Measurements from ENCODE around the gene ERGIC1. TPM values are rescaled to one million over a fixed set of nuclear protein-coding genes. Genes with fewer than 3 reads are reported as not detected.

ERGIC1 gene
- total and polyA plus RNA-seq, 2 of the 13 experiments (the other 11 are each of a cell fraction or from before 2014, with no cell fraction given) = 78.5 to 184 TPM

DNA sequence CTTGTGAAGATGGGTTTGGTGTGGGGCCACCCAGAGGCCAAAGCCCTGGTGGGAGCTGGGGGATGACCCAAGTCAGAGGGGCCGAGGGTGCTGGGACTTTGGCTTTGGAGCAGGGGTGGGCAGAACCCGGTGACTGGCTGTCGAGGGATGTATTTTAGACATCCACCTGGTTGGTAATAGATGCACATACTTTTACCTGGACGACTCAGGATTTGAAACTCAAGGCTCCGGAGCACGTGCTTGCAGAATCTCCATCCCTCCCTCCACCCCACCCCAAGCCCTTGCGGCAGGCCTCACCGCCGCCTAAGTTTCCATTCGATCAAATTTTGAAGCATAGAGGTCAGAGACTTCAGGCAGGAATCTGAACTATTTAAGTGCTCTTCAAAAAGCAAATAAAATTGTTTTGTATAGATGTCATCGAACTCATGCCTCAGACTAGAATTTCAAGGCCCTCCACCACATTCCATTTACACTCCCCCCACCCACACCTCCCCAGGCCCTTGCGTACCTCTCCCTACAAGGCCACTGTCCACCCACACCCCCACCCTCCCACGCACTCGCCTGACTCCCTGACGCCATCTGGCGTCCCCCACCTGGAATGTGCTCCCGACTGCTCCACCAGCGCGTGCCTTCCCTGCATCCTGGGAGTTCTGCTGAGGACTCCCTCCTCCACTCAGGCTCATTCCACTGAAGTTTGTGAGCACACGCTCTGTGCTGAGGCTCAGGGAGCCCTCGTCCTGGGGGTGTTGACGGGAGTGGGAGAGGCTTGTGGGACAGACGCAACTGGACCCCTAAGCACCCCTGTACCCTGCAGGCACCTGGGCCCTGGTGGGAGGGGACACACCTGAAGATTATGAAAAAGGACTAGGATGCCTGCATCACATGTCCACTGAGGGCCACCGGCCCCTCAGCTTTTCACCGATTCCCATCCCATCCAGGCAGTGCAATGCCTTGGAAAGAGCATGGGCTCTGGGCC, 68.7 kb downstream of the ERGIC1 start (continued):
- no peak for TF ChIP-seq KDM5A (IDR thresholded peaks at IDR 0.05; ENCODE audit: borderline replicate concordance, low read length)
- TF ChIP-seq, protein P1, sequence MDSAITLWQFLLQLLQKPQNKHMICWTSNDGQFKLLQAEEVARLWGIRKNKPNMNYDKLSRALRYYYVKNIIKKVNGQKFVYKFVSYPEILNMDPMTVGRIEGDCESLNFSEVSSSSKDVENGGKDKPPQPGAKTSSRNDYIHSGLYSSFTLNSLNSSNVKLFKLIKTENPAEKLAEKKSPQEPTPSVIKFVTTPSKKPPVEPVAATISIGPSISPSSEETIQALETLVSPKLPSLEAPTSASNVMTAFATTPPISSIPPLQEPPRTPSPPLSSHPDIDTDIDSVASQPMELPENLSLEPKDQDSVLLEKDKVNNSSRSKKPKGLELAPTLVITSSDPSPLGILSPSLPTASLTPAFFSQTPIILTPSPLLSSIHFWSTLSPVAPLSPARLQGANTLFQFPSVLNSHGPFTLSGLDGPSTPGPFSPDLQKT (CRISPR knock-in tag; IDR thresholded peaks at IDR 0.05; ENCODE audit: borderline replicate concordance) = no peak
- peak; percentile 57; the same call in 1 of the 2 replicates for TF ChIP-seq PITX1 (CRISPR knock-in tag; IDR thresholded peaks at IDR 0.05)
- no peak for TF ChIP-seq ZNF776 (CRISPR knock-in tag; IDR thresholded peaks at IDR 0.05)
- TF ChIP-seq ZNF431 (CRISPR knock-in tag; IDR thresholded peaks at IDR 0.05; ENCODE audit: borderline replicate concordance, low read depth) = peak; percentile 80; the same call in 1 of the 2 replicates
- TF ChIP-seq TBX3 (IDR thresholded peaks at IDR 0.05; ENCODE audit: borderline replicate concordance) = 0 out of 2 replicates have a peak, but pooled peaks have one; percentile 34
- no peak for TF ChIP-seq PAX8 (CRISPR knock-in tag; IDR thresholded peaks at IDR 0.05; ENCODE audit: borderline replicate concordance)
- TF ChIP-seq TCF7 (IDR thresholded peaks at IDR 0.05; ENCODE audit: low read depth) = no peak
- TF ChIP-seq PRMT3 (CRISPR knock-in tag; IDR thresholded peaks at IDR 0.05; ENCODE audit: borderline replicate concordance, low read depth) = no peak
- 0 out of 2 replicates have a peak, but pooled peaks have one; percentile 35 for TF ChIP-seq ZNF329 (CRISPR knock-in tag; IDR thresholded peaks at IDR 0.05; ENCODE audit: low read depth)
- 0 out of 2 replicates have a peak, but pooled peaks have one; percentile 26 for TF ChIP-seq SSRP1 (CRISPR knock-in tag; IDR thresholded peaks at IDR 0.05)
- no peak for TF ChIP-seq ESRRA (CRISPR knock-in tag; IDR thresholded peaks at IDR 0.05; ENCODE audit: low read depth)
- TF ChIP-seq, protein P2, sequence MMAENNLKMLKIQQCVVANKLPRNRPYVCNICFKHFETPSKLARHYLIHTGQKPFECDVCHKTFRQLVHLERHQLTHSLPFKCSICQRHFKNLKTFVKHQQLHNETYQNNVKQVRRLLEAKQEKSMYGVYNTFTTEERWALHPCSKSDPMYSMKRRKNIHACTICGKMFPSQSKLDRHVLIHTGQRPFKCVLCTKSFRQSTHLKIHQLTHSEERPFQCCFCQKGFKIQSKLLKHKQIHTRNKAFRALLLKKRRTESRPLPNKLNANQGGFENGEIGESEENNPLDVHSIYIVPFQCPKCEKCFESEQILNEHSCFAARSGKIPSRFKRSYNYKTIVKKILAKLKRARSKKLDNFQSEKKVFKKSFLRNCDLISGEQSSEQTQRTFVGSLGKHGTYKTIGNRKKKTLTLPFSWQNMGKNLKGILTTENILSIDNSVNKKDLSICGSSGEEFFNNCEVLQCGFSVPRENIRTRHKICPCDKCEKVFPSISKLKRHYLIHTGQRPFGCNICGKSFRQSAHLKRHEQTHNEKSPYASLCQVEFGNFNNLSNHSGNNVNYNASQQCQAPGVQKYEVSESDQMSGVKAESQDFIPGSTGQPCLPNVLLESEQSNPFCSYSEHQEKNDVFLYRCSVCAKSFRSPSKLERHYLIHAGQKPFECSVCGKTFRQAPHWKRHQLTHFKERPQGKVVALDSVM (CRISPR knock-in tag; IDR thresholded peaks at IDR 0.05) = 0 out of 2 replicates have a peak, but pooled peaks have one; percentile 58
- TF ChIP-seq HNF1A (IDR thresholded peaks at IDR 0.05; ENCODE audit: low read depth) = no peak
- no peak for TF ChIP-seq HNF1A (CRISPR knock-in tag; IDR thresholded peaks at IDR 0.05; ENCODE audit: borderline replicate concordance)
- TF ChIP-seq, protein P3, sequence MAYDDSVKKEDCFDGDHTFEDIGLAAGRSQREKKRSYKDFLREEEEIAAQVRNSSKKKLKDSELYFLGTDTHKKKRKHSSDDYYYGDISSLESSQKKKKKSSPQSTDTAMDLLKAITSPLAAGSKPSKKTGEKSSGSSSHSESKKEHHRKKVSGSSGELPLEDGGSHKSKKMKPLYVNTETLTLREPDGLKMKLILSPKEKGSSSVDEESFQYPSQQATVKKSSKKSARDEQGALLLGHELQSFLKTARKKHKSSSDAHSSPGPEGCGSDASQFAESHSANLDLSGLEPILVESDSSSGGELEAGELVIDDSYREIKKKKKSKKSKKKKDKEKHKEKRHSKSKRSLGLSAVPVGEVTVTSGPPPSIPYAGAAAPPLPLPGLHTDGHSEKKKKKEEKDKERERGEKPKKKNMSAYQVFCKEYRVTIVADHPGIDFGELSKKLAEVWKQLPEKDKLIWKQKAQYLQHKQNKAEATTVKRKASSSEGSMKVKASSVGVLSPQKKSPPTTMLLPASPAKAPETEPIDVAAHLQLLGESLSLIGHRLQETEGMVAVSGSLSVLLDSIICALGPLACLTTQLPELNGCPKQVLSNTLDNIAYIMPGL (CRISPR knock-in tag; IDR thresholded peaks at IDR 0.05; ENCODE audit: borderline replicate concordance in 1 of 2, low read depth in 1 of 2) = peak in 1 of 2 experiments; percentile 71; a peak in 3 of 4 replicates
- TF ChIP-seq KLF9 (CRISPR knock-in tag; IDR thresholded peaks at IDR 0.05; ENCODE audit: low read depth) = no peak
